GM12874 (cell line): ENCODE measurements around the gene CDH4.

Experiments
- TF ChIP-seq, protein P1 (sequence below): IDR thresholded peaks from 2 replicates; pipeline ENCODE4 v1.5.1; 2011; ENCODE audit warnings: low read depth, mild to moderate bottlenecking, control low read depth, low read length, moderate library complexity; ENCODE audit not compliant: insufficient read depth

The CDH4 gene

DNA sequence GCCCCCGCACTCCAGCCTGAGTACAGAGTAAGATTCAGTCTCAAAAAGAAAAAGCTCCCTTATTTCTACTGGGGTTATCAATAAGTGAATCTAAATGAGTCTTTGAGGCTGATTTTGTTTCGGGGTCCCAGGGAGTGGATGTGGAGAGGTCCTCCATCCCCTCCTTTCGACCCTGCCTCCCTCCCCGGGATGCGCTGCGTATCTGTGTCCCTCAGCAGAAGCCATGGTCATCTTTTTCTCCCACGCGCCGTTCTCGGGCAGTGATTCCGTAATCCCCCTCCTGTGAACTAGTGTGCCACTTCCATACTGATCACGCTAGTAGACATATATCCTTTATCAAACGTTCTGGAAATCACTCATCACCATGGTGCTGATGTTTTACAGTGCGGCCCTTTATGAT is 152.9 kb downstream of the CDH4 start:
- TF ChIP-seq, protein P1, sequence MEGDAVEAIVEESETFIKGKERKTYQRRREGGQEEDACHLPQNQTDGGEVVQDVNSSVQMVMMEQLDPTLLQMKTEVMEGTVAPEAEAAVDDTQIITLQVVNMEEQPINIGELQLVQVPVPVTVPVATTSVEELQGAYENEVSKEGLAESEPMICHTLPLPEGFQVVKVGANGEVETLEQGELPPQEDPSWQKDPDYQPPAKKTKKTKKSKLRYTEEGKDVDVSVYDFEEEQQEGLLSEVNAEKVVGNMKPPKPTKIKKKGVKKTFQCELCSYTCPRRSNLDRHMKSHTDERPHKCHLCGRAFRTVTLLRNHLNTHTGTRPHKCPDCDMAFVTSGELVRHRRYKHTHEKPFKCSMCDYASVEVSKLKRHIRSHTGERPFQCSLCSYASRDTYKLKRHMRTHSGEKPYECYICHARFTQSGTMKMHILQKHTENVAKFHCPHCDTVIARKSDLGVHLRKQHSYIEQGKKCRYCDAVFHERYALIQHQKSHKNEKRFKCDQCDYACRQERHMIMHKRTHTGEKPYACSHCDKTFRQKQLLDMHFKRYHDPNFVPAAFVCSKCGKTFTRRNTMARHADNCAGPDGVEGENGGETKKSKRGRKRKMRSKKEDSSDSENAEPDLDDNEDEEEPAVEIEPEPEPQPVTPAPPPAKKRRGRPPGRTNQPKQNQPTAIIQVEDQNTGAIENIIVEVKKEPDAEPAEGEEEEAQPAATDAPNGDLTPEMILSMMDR, result no peak

DNA sequence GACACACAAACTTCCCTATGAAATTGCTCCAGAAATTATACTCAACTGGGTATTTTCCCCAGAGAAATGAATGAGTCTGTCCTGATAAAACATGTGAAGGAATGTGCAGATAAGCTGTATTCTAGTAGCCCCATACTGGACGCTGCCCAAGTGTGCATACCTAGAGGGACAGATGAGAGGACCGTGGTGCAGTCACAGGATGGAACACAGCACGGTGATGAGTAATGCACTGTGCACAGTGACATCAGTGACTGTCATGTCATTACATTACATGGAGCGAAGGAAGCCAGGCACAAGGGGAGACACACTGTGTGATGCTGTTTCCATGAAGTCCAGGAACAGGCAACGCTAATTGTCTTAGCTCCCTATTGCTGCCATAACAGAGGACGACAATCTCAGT is 155.5 kb downstream of the CDH4 start:
- TF ChIP-seq, protein P1, result no peak

DNA sequence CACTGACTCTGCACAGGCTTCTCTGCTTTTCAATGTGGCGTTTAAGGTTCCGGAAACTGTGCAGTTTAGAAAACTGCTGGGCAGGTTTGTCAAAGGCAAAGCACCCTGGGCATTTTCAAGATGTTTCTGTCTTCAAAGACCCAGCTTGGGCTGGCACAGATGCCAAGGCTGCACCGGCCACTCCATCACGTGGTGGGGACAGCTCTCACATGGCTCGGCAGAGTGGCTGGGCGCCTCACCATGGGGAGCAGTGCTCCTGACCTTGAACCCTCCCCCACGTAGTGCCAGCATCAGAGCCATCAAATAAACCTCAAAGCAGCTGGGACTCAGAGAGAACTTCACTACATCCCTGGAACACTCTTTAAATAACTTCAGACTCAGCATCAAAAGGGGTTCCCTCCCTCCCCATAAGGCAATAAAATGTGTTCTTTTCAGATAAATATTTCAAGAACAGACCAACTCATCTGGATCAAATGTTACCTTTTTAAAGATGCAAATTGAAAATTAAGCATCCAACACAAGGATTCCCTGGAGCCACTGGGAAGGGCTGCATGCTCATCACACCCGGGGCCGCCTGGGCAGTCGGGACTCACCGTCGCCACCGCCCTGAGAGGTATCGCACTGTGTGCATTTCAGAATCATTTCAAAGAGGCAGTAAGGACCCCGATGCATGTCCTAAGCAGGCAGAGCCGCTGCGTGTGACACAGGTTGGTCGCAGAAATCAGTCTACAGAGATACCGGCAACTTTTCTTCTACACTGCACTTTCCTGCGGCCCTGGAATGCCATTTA is 157.1 kb downstream of the CDH4 start:
- TF ChIP-seq, protein P1, result no peak

DNA sequence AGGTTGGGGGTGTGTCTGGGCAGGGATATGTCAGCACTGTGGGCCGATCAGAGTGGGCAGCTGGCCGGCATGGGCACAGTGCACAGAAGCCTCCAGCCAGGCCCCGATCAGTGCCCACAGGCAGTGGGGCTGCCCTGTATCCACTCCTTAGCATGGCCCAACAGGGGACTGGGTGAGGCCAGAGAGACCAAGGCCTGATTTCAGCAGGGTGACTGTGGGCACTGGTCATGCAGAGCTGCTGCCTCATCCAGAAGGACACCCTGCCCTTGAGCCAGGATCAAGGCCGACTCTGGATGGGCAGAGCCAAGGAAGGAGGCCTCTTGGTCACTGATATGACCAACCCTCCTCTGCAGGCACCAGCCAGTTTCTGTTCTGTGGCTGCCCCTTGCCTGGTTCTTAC is 159.7 kb downstream of the CDH4 start:
- TF ChIP-seq, protein P1, result no peak

DNA sequence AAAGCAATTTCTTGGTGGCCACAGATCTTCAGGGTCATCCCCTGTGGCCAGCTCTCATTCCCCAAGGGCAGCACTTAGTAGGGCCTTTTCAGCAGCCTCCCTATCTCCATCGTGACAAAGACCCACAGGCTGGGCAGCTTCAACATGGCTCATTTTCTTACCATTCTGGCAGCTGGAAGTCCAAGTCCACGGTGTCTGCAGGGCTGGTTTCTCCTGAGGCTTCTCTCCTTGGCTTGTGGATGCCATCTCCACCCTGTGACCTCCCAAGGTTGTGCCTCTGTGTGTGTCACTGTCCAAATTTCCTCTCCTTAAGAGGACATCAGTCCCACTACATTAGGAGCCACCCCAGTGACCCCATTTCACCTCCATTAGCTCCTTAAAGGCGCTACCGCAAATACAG is 161.7 kb downstream of the CDH4 start:
- TF ChIP-seq, protein P1, result no peak

DNA sequence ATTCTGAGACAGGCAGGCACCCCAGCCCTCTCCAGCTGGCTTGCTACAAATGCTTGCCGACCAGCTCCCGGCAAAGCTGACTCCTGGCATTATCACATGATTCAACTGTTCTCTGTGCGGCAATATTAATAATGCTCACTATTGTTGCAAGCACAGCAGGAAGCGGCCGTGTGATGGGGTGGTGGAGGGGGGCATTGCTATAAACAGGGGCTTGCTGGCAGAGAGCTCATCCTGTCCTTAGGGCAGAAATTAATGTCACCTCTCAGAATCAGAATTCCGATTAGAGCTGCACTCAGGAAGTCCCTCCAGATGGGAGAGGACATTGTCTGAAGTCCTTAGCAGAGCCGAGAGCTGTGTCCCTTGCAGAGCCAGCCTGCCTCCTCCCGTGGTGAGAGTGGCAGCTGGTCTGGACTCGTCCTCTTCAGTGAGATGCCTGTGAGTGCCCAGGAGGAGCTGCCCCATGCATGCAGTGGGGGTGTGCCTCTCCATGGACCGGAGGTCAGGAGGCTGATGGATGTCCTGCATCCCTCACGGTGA is 162.5 kb downstream of the CDH4 start:
- TF ChIP-seq, protein P1, result no peak

DNA sequence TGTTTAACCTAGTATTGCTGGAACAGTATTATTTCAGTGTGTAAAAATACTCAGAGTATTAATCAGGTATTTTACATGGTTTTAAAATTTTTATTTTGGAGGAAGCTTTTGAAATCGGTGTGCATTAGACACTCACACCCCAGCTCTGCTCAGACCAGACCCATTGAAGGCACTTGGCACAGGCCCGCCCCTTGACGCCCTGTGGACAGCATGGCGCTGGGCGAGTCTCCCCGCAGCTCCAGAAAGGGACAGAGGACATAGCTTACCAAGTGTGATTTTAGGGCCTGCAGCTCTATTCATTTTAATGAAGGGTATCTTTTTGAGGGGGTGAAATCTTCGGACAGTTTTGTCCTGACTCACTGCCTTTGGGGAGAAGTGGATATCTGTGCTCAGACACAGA is 164.5 kb downstream of the CDH4 start:
- TF ChIP-seq, protein P1, result no peak
